Stimulated activated CD8-positive, alpha-beta memory T cell treated with anti-CD3 and anti-CD28 coated beads, Interleukin-7, amount 100 ng/mL, for 4 hours (primary cell): ENCODE measurements around the gene MMP23B.
A peak's percentile ranks its signal among the peaks of the same experiment; 100 is the strongest.

Experiments used
- DNase-seq, 2 donors: peaks; one replicate each; pipeline ENCODE4 v3.0.0-alpha.2; 2020; ENCODE audit warnings: low read depth in 2 of 2

MMP23B gene

DNA sequence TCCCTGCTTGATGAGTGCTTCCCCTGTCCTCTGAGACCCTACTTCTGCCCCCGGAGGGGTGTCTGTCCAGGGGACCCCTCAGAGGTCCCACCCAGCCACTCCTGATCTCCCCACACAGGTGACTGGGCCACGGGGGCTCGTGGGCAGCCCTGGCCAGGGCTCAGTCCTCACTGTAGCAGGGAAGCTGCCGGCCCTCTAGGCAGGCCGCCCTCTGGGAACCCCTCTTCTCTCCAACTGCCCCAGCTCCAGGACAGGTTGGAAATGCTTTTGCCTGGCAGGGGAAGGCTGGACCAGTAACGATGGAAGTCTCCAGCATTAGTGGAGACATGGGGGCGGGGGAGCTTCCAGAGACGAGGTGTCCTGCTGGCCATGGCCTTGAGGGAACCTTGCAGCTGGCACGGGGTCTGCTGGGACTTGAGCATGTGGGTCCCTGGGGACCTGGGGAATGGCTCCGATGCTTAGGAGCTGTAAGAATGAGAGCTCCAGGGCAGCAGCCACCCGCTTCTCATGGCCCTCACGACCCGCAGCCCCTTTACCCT, 28.9 kb upstream of the MMP23B start:
- no peak for DNase-seq

GRCh38 chr1:1603671-1604373, 28.2 kb upstream of the MMP23B start:
- DNase-seq: no peak

GRCh38 chr1:1604374-1605033, 27.5 kb upstream of the MMP23B start:
- no peak for DNase-seq

DNA sequence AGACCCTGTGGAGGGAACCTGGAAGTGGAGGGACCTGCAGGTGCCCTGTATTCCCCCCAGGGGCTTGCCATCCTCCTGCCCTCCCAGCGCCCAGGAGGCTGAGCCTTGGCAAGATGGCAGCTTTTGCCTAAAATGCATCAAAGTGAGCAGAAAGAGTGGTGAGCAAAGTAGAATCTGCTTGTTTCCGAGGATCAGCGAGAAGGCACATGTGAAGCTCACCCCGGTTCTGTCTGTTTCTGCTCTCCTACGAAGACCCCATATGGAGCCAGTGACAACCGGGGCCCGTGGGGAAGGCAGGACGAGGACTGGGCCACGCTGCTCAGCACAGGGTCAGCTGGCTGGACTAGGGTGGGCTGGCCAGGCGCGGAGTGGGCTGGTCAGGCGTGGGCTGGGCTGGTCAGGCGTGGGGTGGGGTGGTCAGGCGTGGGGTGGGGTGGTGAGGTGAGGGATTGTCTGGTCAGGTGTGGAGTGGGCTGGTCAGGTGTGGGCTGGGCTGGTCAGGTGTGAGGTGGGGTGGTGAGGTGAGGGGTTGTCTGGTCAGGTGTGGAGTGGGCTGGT, 26.9 kb upstream of the MMP23B start:
- no peak for DNase-seq

- DNase-seq: no peak
These were observed 26.2 kb upstream of the MMP23B start for GRCh38 chr1:1605724-1606123.

DNA sequence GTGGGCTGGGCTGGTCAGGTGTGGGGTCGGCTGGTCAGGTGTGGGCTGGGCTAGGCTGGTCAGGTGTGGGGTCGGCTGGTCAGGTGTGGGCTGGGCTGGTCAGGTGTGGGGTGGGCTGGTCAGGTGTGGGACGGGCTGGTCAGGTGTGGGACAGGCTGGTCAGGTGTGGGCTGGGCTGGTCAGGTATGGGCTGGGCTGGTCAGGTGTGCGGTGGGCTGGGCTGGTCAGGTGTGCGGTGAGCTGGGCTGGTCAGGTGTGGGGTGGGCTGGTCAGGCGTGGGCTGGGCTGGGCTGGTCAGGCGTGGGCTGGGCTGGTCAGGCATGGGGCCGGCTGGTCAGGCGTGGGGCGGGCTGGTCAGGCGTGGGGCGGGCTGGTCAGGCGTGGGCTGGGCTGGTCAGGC, 25.7 kb upstream of the MMP23B start:
- DNase-seq: no peak

DNA sequence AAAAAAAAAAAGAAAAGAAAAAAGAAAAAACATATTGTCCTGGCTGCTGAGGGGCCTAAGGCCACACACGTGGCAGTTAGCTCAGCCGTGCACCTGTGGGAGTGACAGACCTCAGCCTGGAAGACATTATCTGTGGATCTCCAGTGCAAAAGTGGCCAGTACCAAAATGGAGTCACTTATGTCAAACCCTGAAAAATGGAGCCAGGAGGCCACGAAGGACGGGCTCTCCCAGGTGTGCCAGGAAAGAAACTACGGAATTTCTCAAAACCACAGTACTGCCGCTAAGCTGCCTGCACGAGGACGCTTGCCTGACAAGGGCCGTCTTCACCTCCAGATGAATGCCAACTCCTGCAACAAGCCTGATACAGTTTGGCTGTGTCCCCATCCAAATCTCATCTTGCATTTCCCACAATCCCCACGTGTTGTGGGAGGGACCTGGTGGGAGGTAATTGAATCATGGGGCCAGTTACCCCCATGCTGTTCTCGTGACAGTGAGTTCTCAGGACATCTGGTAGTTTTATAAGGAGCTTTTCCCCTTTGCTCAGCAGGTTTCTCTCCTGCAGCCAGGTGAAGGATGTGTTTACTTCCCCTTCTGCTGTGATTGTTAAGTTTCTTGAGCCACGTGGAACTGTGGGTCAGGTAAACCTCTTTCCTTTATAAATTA, 22.0 kb upstream of the MMP23B start:
- no peak for DNase-seq

- DNase-seq: no peak
These were observed 21.2 kb upstream of the MMP23B start for GRCh38 chr1:1610796-1611195.

DNA sequence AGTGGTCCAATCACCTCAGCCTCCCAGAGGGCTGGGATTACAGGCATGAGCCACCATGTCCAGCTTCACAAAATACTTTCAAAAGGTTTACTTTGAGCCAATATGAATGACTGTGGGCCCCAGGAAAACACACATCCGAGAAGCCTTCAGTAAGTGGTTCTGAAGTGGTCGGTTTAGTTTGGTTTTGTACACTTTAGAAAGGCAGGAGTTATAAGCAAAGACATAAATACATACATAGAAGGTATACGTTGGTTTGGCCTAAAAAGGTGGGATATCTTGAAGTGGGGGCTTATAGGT, 19.9 kb upstream of the MMP23B start:
- DNase-seq: no peak

- DNase-seq: no peak
These were observed 18.4 kb upstream of the MMP23B start for GRCh38 chr1:1613509-1614082.

DNA sequence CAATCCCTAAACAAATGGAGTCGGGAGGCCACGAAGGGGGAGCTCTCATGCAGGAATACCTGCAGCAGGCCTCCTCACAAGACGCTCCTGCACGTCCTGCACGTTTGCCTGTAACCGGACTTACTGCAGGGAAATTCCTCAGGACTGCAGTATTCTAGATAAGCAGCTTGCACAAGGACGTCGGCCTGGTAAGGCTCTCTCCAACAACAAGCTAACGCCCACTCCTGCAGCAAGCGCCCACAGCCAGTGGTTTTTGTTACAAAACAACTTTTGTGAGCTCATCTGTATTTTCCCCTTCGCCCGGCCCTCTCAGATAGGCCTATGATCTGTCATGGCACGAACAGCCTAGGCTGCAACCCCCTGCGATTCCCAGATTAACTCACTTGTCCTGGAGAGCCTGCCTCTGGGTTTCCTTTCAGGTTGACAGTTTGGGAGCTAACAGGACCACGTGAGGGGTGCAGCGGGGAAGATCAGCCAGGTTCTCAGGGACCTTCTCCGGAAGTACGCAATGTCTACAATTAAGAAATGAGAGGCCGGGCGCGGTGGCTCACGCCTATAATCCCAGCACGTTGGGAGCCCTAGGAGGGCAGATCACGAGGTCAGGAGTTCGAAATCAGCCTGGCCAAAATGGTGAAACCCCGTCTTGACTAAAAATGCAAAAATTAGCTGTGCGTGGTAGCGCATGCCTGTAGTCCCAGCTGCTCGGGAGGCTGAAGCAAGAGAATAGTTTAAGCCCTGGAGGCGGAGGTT, 17.6 kb upstream of the MMP23B start:
- DNase-seq: peak; percentile 44 to 49

- DNase-seq: no peak
These were observed 17.1 kb upstream of the MMP23B start for GRCh38 chr1:1614954-1615255.

DNA sequence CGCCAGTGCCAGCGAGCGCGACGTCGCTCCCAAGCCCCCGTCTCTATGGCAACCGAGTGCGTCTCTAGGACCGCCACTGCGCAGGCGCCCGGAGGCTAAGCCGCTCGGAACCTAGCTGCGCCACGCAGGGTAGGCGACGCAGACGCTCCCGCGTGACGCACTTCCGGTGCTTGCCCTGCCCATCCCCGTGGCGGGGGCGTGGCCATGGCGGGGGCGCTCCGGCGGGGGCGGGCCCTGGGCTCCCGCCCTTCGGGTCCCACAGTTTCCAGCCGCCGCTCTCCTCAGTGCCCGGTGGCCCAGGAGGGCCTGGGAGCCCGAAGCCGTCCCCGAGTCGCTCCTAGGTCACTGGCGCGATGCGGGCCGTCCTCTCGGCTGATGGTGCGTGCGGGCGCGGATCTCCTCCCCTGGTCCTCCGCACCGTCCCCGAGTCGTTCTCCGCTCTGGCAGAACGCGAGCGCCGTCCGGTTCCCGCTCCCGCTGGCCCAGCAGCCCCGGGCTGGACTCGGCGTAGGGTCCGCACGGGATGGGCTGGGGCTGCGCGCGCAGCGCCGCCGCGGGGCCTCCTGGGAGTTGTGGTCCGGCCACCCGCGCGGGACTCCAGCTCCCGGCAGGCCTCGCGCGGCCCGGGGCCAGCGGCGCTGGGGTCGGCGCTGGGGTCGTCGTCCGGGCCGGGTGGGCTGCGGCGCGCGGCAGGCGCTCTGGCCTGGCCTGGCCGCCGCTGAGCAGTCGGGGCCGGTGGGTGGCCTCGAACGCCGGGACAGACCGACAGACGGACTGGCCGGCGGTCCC, 16.5 kb upstream of the MMP23B start, which contains the start of gene MIB2:
TSS of gene MIB2 (plus strand) at position 245 of the 789 bp plus-strand sequence. CDS start 7,953 bp downstream, outside the sequence.
- DNase-seq: peak; percentile 92 to 97

DNA sequence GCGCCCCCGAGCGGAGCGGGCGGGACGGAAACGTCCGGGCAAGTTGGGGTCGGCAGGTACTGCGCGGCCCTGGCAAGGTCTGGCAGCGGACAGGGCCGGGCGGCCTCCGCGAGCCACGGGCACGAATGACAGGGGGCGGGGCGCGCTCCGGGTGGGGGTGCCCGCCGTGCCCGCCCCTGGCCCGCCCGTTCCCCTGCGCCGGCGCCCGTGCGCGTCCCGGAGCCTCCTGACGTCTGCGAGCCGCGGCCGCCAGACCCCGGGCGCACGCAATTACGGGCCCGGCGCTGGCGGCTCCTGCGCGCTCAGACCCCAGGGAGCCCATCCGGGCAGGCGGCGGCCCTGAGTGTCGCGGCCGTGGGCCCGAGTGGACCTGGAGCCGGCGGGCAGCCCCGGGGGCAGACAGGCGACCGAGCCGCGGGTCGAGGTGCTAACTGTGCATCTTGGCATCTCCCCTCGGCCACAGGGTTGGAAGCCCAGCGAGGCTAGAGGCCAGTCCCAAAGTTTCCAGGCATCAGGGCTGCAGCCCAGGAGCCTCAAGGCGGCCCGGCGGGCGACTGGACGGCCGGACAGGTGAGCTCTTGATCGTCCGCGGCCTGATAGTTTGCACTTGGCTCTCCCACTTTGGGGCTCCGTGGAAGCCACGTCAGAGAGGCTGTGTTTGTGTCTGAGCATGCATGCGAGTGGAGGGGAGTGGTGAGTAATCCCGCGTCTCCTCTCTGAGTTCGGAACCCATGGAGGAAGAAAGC, 15.8 kb upstream of the MMP23B start:
- DNase-seq: no peak

DNA sequence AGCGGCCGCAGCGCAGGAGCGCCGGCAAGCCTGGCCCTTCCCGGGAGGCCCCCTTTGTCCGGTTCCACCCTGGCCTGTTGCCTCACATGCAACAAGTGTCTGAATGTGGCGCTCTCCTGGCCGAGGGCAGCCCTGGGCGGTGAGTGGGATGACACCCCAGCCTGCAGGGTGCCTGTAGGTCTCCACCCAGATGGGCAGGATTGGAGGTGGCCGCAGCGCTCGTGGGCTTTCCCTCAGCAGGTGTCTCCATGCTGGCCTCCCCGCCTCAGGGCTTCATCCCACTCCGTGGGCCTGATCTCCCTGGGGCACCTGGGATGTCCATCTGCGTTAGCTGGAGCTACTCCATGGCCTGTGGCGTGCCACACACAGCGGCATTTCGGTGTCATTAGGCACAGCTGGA, 15.1 kb upstream of the MMP23B start:
- no peak for DNase-seq

- DNase-seq: no peak
These were observed 14.5 kb upstream of the MMP23B start for GRCh38 chr1:1617516-1617915.

DNA sequence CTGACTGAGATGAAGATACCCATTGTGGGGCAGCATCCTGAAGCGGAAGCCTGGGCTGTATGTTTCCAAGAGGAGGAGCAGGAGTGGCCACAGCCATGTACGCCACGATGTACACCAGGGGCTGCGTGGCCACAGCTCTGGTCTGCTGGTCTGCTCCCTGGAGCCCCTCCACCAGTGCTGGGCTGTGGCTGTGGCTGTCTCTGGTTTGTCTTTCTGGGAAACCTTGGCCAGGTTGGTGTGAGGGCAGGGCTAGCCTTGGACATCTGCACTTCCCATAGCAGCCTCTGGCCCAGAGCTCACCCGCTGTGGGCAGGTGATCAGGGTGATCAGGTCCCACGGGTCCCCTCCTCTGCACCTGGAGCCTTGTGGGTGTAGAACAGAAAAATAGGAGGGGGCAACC, 14.0 kb upstream of the MMP23B start:
- no peak for DNase-seq

GRCh38 chr1:1618396-1619068, 13.4 kb upstream of the MMP23B start:
- DNase-seq: no peak

DNA sequence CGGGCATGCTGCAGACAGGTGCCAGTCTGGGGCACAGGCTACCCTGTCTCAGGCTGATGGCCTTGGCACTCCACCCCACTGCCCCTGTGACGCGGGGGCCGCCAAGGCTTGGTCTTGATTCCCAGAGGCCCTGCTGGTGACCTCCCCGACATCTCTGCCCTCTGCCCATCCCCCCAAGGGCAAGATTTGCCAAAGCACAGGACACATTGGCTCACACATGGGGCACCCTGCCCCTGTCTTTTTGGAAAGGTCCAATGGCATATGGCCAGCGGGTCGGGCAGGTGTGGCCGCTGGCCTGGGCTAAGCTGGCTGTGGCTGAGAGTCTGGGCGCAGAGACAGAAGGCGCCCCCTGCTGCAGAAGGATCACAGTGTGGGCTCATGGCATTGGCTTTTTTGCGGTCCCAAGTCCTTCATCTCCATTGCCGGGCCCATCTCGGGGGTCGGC, 12.0 kb upstream of the MMP23B start:
- DNase-seq: no peak
